NCI-H187 (cell line): ENCODE results near the gene PYGB.

Experiments
- DNase-seq, 2 experiments: peaks; one replicate each; lab custom pipeline; 2025; lab: John Stamatoyannopoulos, UW

PYGB gene

DNA sequence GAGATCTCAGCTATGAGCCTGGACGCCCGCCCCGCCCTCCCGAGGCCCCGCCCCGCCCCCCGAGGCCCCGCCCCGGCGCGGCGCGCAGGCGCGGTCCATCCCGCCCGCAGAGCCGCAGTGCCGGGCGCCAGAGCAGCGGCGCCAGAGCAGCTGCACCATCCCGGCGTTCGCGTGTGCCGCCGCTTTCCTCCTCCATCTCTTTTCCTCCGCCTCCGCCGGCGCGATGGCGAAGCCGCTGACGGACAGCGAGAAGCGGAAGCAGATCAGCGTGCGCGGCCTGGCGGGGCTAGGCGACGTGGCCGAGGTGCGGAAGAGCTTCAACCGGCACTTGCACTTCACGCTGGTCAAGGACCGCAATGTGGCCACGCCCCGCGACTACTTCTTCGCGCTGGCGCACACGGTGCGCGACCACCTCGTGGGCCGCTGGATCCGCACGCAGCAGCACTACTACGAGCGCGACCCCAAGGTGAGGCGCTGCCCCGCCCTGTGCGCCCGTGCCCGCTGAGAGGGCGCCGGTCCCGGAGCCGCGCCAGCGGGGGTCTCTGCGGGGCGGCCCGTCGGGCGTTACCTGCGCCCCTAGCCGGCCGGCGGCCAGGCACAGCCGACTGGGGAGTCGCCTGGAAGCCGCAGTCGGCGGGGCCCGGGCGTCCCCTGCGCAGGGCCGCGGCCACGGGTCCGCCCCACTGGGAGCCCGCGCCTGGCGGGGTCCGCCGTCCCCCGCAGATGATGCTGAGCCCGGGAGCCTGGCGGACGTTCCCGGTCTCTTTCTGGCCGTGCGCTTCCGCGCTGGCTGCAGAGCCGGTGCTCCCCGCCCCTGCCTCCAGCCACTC is at the start of gene PYGB:
TSS of gene PYGB (plus strand) at position 130 of the 830 bp plus-strand sequence. CDS start at position 224, 94 bp downstream.
- peak in 1 of 2 experiments; percentile 42 for DNase-seq

DNA sequence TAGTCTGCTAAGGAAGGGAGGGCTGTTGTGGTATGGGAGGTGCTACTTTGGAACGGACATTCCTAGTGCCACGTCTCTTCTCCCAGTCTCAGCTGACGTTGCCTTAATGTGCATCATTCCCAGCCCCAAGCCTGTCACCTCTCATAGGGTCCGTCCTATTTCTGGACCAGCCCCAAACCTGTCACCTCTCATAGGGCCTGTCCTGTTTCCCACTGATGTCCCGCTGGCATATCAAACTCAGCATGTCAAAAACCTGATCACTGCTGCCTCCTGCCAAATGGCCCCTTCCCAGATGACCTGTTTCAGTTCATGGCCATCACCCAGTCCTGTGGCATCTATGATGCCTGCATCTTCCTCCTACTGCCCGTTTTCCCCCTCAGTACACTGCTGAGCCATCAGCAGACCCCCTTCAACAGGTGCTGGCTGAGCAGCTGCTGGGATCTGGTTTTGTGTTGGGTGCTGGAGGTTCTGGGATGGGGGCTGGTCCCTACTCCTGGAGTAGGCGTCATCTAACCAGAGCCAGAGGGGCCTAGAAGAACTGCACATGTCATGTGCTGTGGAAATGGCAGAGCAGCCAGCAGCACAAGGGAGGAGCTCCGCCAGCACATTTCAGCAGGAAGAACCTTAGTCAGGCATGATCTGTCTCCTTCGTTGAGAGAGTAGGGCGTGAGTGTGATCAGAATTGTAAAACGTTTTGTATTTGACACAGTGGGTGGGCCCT is 49.1 kb upstream of the PYGB start:
- no peak for DNase-seq

DNA sequence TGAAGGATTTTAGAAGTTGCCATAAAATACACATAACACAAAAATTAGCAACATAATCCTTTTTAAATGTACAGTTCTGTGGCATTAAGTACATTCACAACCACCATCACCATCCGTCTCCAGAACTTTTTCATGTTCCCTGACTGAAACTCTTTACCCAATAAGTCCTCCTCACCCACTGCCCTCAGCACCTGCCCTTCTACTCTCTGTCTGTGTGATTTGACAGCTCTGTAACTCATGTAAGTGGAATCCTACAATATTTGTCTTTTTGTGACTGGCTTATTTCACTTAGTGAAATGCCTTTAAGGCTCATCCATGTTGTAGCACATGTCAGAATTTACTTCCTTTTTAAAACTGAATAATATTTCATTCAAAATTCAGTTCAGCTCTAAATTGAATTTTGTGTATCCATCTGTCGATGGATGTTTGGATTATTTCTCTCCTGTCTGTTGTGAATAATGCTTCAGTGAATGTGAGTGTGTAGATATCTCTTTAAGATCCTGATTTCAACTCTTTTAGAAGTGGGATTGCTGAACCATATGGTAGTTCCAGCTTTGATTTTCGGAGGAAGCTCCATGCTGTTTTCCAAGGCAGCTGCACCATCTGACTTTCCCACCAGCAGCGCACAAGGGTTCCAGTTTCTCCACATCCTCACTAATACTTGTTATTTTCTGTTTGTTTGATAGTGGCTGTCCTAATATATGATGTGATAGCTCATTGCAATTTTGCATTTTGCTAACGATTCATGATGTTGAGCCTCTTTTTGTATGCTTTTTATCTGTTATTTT is 48.2 kb upstream of the PYGB start:
- no peak for DNase-seq

GRCh38 chr20:25203089-25203488 is 44.8 kb upstream of the PYGB start:
- DNase-seq: no peak

- no peak for DNase-seq
Observed at GRCh38 chr20:25203871-25204320, 44.0 kb upstream of the PYGB start.

DNA sequence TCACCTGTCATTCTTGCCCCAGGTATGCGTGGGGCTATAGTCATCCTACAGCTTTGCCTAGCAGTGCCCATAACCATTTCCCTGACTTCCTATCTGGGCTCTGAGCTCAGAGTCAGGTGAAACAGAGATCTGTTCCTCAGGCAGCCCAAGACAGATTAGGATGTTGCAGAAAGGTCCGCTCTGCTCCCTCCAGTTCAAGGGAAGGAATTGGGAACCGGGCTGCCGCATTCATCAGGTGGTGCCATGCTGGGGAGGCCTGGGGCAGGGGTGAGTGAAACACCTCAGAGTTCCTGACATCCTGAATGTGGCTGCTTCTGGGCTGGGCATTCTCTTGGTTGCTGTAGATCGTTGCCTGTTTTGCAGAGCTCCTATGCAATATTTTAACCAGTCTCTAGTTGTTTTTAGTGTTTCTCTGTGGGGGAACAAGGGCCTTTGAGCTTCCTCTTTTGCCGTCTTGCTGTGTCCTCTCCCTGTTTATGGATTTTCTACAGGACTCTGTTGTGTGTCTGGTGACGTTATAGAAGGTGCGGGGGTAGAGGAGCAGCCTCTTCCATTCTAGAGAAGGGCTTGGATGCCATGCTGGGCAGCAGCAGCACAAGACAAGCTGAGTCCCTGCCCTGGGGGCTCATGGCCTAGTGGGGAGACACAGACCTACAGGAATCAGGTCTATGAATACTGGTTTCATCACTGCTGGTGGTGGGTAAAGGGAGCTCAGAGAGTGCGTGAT is 43.2 kb upstream of the PYGB start:
- DNase-seq: no peak

DNA sequence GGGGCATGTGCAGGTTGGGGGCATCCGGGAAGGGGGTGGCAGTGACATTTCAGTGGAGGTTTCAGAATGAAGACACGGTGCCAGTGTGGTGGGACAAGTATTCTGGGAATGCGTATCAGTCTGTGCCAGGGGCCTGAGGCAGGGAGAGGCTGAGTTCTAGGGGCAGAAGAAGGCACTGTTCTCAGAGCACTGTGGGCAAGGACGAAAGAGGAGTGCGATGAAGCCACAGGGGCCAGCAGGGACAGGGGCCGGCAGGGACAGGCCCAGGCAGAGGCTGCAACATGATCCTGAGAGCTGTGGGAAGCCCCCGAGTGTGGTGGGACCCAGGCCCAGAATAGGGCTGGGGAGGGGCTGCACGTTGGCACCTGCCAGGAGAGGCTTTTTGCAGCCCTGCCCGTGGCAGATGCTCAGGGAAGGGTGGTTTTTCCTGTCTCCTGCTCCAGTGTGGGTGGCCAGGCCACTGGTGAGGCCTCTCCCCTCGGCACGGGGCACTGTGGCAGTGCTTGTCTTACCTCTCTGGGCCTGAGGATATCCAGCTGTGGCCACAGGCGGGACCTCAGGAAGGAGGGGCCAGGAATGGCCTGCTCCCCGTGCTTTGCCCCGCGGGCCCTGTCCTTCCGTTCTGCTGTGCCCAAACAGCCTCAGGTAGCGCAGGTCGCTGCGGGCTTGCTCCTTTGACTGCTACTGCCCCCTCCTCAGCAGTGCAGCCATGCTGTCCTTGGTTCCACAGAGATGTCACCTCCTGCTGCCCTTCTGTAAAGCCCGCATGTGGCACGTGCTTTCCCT is 42.4 kb upstream of the PYGB start:
- DNase-seq: no peak

DNA sequence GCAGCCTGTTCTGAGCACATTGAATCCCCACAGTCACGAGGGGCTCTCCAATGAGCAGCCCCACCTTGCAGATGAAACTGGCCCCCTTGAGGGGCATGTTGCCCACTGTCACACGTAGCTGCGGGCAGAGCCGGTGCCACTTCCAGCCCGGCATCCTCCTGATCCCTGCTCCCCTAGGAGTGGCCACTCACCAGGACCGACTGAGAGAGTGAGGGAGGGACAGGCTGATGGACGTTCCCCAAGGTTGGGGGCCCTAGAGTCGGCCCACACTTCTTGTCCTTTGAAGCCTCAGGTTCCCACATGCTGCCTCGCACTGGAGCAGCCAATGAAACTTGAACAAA is 41.9 kb upstream of the PYGB start:
- DNase-seq: no peak

GRCh38 chr20:25206548-25206947 is 41.3 kb upstream of the PYGB start:
- DNase-seq: no peak

DNA sequence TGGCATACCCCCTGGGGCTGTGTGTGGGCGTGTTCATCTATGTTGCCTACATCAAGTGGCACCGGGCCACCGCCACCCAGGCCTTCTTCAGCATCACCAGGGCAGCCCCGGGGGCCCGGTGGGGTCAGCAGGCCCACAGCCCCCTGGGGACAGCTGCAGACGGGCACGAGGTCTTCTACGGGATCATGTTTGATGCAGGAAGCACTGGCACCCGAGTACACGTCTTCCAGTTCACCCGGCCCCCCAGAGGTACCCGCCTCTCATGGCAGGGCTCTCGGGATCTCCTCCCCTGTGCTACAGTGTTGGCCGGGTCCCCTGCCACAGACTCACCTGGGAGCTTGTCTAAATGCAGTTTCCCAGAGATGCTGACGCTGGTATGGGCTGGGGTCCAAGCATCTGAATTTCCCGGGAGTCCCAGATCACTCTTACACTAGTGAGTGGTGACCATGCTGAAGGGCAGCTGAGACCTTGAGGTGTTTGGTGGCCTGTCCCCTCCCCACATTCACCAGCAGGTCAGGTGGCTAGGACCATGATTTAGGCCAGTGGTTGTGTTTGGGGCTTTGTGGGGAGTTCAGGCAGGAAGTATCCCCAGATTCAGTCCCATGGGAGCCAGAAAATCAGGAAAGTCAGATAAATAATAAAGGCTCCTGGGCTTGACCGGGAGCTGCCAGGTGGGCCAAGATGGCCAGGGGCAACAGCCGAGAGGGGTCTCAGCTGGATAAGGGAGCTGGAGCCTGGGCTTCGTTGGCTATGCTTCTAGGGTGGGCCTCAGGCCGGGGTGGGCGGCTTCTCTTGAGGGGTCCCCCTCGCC is 40.5 kb upstream of the PYGB start:
- no peak for DNase-seq

GRCh38 chr20:25207960-25208534 is 39.8 kb upstream of the PYGB start:
- no peak for DNase-seq

GRCh38 chr20:25209400-25209799 is 38.5 kb upstream of the PYGB start:
- no peak for DNase-seq

DNA sequence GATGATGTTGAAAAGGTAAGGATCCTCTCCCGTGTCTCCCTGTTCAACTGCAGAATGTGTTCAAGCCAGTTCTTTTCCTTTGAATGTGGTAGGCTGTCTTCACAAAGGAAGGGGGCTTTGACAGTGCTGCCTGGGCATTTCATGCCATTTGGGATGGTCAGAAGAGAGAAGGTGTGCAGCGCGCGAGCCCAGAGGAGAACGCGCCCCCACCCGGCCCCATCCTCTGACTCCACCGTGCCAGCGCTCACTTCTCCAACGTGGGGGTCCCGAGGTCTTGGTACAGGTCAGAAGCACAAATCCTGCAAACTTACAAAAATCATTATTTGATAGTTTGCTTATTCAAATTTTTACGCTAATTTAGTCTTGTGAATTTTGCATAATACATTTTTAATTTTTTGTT is 38.0 kb upstream of the PYGB start:
- DNase-seq: no peak

GRCh38 chr20:25211273-25211672 is 36.6 kb upstream of the PYGB start:
- no peak for DNase-seq

GRCh38 chr20:25212242-25212641 is 35.6 kb upstream of the PYGB start:
- DNase-seq: no peak

DNA sequence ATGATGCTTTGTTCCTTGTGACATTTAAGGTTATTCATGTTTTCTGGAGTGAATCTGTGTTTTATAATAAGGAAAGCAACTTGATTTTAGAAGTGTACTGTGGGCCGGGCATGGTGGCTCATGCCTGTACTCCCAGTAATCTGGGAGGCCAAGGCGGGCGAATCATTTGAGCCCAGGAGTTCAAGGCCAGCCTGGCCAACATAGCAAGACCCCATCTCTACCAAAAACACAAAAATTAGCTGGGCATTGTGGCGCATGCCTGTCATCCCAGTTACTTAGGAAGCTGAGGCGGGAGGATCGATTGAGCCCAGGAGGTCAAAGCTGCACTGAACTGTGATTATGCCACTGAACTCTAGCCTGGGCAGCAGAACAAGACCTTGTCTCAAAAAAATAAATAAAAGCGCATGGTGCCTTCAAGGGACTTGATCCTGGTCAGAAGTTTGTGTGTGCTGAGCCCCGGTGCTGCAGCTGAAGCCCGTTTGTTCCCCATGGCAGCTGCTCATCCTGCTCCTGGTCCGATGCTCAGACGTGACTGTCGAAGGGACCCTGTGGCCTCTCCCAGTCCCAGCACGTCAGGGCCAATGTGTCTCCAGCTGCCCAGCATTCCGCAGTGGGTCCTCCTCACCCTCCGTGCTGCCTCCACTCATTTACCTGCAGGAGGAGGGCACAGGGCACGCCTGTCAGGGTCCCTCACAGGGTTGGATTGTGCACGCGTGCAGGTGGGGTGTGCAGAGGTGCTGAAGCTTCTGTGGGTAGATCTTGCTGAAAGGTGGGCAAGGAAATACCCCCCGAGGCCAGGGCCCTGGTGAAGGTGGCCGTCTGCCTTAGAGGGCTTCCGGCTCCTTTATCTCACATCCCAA is 34.1 kb upstream of the PYGB start:
- DNase-seq: no peak

GRCh38 chr20:25214426-25214790 is 33.5 kb upstream of the PYGB start:
- DNase-seq: no peak

- no peak for DNase-seq
Observed at GRCh38 chr20:25214819-25215218, 33.1 kb upstream of the PYGB start.

DNA sequence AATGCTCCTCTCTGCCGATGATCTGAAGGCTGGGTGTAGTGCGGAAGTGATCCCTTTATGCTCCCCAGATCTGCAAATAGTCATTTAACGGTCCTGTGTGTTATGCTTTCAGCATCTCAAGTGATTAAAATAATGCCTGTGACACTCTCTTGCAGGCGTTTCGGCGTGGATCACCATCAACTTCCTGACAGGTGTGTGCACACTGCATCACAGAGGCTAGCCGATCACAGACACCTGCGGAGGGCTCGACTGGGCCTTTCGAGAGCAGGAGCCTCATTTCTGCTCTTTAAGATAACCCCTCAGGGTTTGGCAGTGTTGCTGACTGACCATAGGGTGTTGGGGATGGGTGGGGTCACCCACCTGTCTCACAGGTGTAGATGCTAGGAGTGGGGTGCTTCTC is 32.4 kb upstream of the PYGB start:
- no peak for DNase-seq
